Suprapubic skin (tissue), 4 donors: ENCODE measurements around the gene UPF3A.

Experiments
- EP300 ChIP-seq: sonication (generic); formaldehyde crosslinking; IDR thresholded peaks from one replicate; pipeline ENCODE4 v1.6.1; 2017; ENCODE audit warnings: antibody characterized with exemption
- POLR2A ChIP-seq, 2 donors: fragments of 450-650 bp; IDR thresholded peaks; one replicate each; pipeline ENCODE4 v1.6.1; 2017; ENCODE audit warnings: antibody characterized with exemption in 2 of 2, mild to moderate bottlenecking in 2 of 2, moderate library complexity in 2 of 2
- POLR2AphosphoS5 ChIP-seq, 3 donors: sonication (generic); formaldehyde crosslinking; IDR thresholded peaks; one replicate each; pipeline ENCODE4 v1.6.1; 2017; ENCODE audit warnings: antibody characterized with exemption in 3 of 3
- TF ChIP-seq, protein P1 (sequence below), 2 donors: fragments of 200-600 bp in 1 of 2; fragments of 450-650 bp in 1 of 2; sonication (generic) in 1 of 2; IDR thresholded peaks; one replicate each; pipeline ENCODE4 v1.5.1; 2016 to 2019; ENCODE audit warnings: antibody characterized with exemption in 2 of 2, mild to moderate bottlenecking in 1 of 2, moderate library complexity in 1 of 2

DNA sequence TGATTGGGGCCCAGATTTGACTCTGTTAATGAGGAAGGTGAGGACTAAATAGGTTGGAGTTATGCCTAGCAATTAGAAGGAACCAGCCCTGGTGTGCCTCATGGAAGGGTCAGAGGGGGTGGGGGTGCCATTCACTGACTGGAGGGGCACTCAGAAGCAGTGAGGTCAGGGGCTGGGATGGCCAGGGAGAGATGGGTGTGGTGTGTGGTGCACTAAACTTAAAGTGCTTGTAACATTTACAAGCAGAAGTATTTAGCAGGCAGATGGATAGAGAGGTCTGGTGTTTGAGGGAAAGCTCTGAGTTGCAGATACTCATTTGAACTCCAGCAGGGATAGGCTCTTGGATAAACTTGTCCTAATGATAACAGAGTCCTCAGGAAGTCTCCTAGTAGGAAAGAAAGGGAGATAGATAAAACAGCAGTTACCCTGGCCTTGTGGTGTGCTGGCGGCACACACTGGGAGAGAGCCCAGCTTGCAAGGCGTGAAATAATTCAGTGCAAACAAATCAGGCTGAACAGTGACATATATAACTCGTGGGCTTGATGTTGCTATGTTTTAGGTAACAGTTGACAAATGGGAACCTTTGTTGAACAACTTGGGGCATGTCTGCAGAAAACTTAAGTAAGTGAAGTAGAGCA lies 20.0 kb upstream of the UPF3A start:
- TF ChIP-seq, protein P1, sequence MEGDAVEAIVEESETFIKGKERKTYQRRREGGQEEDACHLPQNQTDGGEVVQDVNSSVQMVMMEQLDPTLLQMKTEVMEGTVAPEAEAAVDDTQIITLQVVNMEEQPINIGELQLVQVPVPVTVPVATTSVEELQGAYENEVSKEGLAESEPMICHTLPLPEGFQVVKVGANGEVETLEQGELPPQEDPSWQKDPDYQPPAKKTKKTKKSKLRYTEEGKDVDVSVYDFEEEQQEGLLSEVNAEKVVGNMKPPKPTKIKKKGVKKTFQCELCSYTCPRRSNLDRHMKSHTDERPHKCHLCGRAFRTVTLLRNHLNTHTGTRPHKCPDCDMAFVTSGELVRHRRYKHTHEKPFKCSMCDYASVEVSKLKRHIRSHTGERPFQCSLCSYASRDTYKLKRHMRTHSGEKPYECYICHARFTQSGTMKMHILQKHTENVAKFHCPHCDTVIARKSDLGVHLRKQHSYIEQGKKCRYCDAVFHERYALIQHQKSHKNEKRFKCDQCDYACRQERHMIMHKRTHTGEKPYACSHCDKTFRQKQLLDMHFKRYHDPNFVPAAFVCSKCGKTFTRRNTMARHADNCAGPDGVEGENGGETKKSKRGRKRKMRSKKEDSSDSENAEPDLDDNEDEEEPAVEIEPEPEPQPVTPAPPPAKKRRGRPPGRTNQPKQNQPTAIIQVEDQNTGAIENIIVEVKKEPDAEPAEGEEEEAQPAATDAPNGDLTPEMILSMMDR (IDR thresholded peaks at IDR 0.05) = no peak
- no peak for TF ChIP-seq POLR2AphosphoS5 (IDR thresholded peaks at IDR 0.05)
- no peak for TF ChIP-seq POLR2A (IDR thresholded peaks at IDR 0.05)
- TF ChIP-seq EP300 = no peak
